Fibroblast of lung (primary cell): Measurements from ENCODE around the gene NPHP1. TPM values are rescaled to one million over a fixed set of nuclear protein-coding genes. Genes with fewer than 3 reads are reported as not detected.

Experiments
- DNase-seq, 2 donors: peaks; one replicate each; pipeline versions ENCODE4 v3.0.0 to v3.0.0-alpha.2; 2010; ENCODE audit warnings: low read depth in 2 of 2
- H2AFZ ChIP-seq: 2 replicates; pipeline ENCODE4 v1.5.1; 2012; ENCODE audit warnings: low read length, control low read depth, inconsistent platforms
- H3K27ac ChIP-seq: 2 replicates; pipeline ENCODE4 v1.5.1; 2011; ENCODE audit warnings: low read length, control low read depth; ENCODE audit not compliant: insufficient read depth
- H3K27me3 ChIP-seq: 2 replicates; pipeline ENCODE4 v1.5.1; 2011; ENCODE audit warnings: mild to moderate bottlenecking, low read length; ENCODE audit not compliant: control insufficient read depth, insufficient read depth
- H3K36me3 ChIP-seq: 2 replicates; pipeline ENCODE4 v1.5.1; 2011; ENCODE audit warnings: low read length; ENCODE audit not compliant: control insufficient read depth, insufficient read depth
- H3K4me1 ChIP-seq: 2 replicates; pipeline ENCODE4 v1.5.1; 2011; ENCODE audit warnings: low read length; ENCODE audit not compliant: control insufficient read depth, insufficient read depth; ENCODE audit errors: extremely low read depth
- H3K4me2 ChIP-seq: 2 replicates; pipeline ENCODE4 v1.5.1; 2011; ENCODE audit warnings: low read length, control low read depth; ENCODE audit not compliant: insufficient read depth; ENCODE audit errors: extremely low read depth
- H3K4me3 ChIP-seq, 4 experiments: fragments of 200-600 bp in 1 of 4; sonication (generic) in 1 of 4; replicated peaks in 1 of 4; 2 replicates each; pipeline ENCODE4 v1.5.1; 2011 to 2016; ENCODE audit warnings: low read length in 4 of 4, low read depth in 3 of 4, mild to moderate bottlenecking in 3 of 4, control low read depth in 2 of 4, inconsistent platforms in 1 of 4, mixed read lengths in 1 of 4; ENCODE audit not compliant: insufficient read depth in 1 of 4; ENCODE audit errors: control extremely low read depth in 1 of 4
- H3K79me2 ChIP-seq: 2 replicates; pipeline ENCODE4 v1.5.1; 2012; ENCODE audit warnings: mild to moderate bottlenecking, low read length, inconsistent platforms; ENCODE audit not compliant: control insufficient read depth, insufficient read depth
- H3K9ac ChIP-seq: 2 replicates; pipeline ENCODE4 v1.5.1; 2011; ENCODE audit warnings: mild to moderate bottlenecking, low read length, control low read depth; ENCODE audit not compliant: insufficient read depth
- H3K9me3 ChIP-seq: 2 replicates; pipeline ENCODE4 v1.5.1; 2012; ENCODE audit warnings: low read depth, low read length; ENCODE audit not compliant: control insufficient read depth, insufficient read depth
- H4K20me1 ChIP-seq: 2 replicates; pipeline ENCODE4 v1.5.1; 2011; ENCODE audit warnings: low read length; ENCODE audit not compliant: control insufficient read depth, insufficient read depth; ENCODE audit errors: extremely low read depth
- EZH2 ChIP-seq: IDR thresholded peaks from 2 replicates; pipeline ENCODE4 v1.5.1; 2012; ENCODE audit warnings: low read length, control low read depth, mild to moderate bottlenecking; ENCODE audit errors: missing control alignments
- polyA plus RNA-seq, 2 donors: library from polyadenylated mRNA; depleted of rRNA in 1 of 2; stranded (reverse) in 1 of 2; unstranded in 1 of 2; fragments of >200 nt; gene quantifications; 2 replicates each; pipeline ENCODE4 v1.2.1, GENCODE V29; 2011 to 2012; ENCODE audit warnings: missing spikeins in 1 of 2
- total RNA-seq: library from RNA; depleted of rRNA; stranded (reverse); fragments of >200 nt; gene quantifications from 2 replicates; pipeline ENCODE4 v1.2.1, GENCODE V29; 2014
- TF ChIP-seq, protein P1 (sequence below), 2 donors: IDR thresholded peaks in 1 of 2; conservative IDR thresholded peaks in 1 of 2; 1 replicate in 1 of 2; 2 replicates in 1 of 2; pipeline ENCODE4 v1.5.1; 2011 to 2012; ENCODE audit warnings: low read length in 2 of 2, control low read depth in 1 of 2, inconsistent platforms in 1 of 2, low read depth in 1 of 2, mild to moderate bottlenecking in 1 of 2

NPHP1 gene
- total and polyA plus RNA-seq, 2 donors (not counting 1 experiment from before 2014, with no cell fraction given): 5.0 to 5.1 TPM

DNA sequence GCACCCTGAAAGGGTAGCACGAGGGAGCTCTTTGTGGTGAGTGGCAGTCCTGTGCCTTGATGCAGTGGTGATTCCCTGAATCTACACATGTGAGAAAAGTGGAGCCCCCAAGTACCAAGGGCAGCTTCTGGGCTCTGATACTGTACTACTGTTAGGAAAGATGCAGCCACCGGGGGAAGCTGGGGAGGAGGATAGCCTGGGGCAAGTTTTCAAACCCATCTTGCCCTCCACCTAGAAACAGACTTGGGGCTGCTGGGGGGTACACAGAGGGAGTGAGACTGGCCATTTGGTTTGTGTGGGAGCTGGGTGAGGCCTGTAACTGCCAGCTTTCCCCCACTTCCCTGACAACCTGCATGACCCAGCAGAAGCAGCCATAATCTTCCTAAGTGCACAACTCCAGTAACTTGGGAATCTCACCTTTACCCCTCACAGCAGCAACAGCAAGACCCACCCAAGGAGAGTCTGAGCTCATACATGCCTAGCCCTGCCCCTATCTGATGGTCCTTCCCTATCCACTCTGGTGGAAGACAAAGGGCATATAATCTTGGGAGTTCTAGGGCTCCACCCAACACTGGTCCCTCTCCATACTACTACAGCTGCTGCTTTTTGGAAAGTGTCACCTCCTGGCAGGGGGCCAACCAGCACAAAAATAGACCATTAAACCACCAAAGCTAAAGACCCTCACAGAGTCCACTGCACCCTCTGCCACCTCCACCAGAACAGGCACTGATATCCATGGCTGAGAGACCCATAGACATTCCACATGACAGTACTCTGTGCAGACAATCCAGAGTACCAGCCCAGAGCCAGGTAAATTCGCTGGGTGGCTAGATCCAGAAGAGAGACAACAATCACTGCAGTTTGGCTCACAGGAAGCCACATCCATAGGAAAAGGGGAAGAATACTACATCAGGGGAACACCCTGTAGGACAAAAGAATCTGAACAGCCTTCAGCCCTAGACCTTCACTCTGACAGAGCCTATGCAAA lies 97.4 kb downstream of the NPHP1 start:
- Histone ChIP-seq H3K4me1 (peaks cover 23% of the 10 kb centered on the region), H3K9me3 (no peaks in the 10 kb centered on the region), H3K4me2 (no peak overlapping the region), H3K36me3 (no peaks in the 10 kb centered on the region), H4K20me1 (no peaks in the 10 kb centered on the region), H3K4me3 (no peak overlapping the region), H2AFZ (no peak overlapping the region), H3K79me2 (peaks cover 2% of the 10 kb centered on the region), H3K27ac (peak overlapping the region; percentile 39), H3K9ac (no peak overlapping the region), H3K27me3 (no peaks in the 10 kb centered on the region)
- peak in 1 of 2 donors; percentile 17 for DNase-seq
- no peak for TF ChIP-seq EZH2
- TF ChIP-seq, protein P1, sequence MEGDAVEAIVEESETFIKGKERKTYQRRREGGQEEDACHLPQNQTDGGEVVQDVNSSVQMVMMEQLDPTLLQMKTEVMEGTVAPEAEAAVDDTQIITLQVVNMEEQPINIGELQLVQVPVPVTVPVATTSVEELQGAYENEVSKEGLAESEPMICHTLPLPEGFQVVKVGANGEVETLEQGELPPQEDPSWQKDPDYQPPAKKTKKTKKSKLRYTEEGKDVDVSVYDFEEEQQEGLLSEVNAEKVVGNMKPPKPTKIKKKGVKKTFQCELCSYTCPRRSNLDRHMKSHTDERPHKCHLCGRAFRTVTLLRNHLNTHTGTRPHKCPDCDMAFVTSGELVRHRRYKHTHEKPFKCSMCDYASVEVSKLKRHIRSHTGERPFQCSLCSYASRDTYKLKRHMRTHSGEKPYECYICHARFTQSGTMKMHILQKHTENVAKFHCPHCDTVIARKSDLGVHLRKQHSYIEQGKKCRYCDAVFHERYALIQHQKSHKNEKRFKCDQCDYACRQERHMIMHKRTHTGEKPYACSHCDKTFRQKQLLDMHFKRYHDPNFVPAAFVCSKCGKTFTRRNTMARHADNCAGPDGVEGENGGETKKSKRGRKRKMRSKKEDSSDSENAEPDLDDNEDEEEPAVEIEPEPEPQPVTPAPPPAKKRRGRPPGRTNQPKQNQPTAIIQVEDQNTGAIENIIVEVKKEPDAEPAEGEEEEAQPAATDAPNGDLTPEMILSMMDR (conservative IDR thresholded peaks at IDR 0.05 in 1 of 2, IDR thresholded peaks at IDR 0.05 in 1 of 2; ENCODE audit: low read depth in 1 of 2, low read length in 2 of 2): no peak

DNA sequence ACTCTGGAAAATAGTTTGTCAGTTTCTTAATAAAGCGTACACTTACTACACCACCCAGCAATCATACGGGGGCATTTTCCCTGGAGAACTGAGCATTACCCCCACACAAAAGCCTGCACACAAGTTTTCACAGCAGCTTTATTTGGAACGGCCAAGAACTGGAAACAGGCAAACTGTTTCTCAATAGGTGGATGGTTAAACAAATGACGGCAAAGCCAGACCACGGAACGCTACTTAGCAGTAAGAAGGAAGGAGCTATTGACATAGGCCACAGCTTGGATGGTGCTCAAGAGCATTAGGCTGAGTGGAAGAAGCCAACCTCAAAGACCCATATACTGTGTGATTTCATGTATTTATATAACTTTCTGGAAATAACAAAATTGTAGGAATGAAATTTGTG lies 98.2 kb downstream of the NPHP1 start:
- peaks cover 31% of the 10 kb centered on the region for H3K4me1 ChIP-seq

More for the DNA sequence above, 98.2 kb downstream of the NPHP1 start:
- no peaks in the 10 kb centered on the region for H4K20me1 ChIP-seq
- no peak overlapping the region for H3K4me3 ChIP-seq
- DNase-seq: peak; percentile 97
- no peaks in the 10 kb centered on the region for H3K36me3 ChIP-seq
- peak overlapping the region; percentile 39 for H3K27ac ChIP-seq
- no peak overlapping the region for H3K4me2 ChIP-seq
- no peak overlapping the region for H2AFZ ChIP-seq
- H3K79me2 ChIP-seq: peaks cover 2% of the 10 kb centered on the region
- H3K9ac ChIP-seq: no peak overlapping the region
- H3K27me3 ChIP-seq: no peaks in the 10 kb centered on the region
- TF ChIP-seq, protein P1 (conservative IDR thresholded peaks at IDR 0.05 in 1 of 2, IDR thresholded peaks at IDR 0.05 in 1 of 2; ENCODE audit: low read depth in 1 of 2, low read length in 2 of 2): no peak
- H3K9me3 ChIP-seq: no peaks in the 10 kb centered on the region
